GM21576 (cell line): ENCODE results near the gene ACBD4.
"Not testable (repeated sequence)": the region's sequence is repeated elsewhere in the genome, so short reads cannot be mapped to it uniquely, and the experiment has no call there.

Experiments
- ATAC-seq: cut with Tn5 transposase; IDR thresholded peaks from one replicate; pipeline ENCODE4 v1.9.1; 2021; ENCODE audit warnings: mild to moderate bottlenecking, moderate library complexity; ENCODE audit not compliant: unreplicated experiment

The ACBD4 gene

GRCh38 chr17:45117848-45118646, 17.4 kb upstream of the ACBD4 start:
- no peak for ATAC-seq

GRCh38 chr17:45118691-45119090, 16.8 kb upstream of the ACBD4 start:
- ATAC-seq: no peak

GRCh38 chr17:45119964-45120363, 15.5 kb upstream of the ACBD4 start:
- no peak for ATAC-seq

DNA sequence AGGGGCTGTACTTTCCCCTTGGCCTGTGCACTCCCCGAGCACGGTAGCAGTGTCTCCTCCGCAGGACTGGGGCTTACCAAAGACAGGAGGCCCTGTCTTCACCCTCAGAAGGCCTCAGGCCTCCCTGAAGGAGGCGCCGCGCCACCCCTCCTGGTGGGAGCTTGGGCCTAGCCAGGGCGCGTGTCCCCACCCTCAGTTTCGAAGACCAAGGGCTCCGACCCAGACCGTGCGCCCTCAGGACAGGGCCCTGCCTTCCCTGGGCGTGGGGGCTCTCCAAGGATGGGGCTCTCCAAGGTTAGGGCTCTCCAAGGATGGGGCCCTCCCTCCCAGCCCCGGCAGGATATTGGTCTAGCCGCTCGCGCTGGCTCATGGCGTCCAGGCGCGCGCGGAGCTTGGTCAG, 14.9 kb upstream of the ACBD4 start:
- ATAC-seq: no peak

DNA sequence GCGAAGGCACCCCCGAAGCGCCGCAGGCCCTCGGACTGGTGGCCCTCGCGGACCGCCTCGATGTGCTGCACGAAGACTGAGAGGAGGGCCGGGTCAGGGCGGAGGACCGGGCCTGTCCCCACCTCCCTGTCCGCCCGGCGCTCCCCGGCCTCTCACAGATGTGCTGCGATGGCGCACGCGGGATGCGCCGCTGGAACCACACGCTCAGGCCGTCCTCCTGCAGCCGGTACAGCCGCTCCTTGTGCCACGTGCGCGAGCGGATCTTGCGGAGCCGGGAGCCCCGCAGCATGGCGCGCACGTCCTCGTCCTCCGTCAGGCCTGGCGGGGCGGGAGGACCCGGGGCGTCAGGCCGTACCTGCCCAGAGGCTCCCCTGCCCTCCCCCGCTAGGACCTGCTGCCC, 14.4 kb upstream of the ACBD4 start:
- no peak for ATAC-seq

DNA sequence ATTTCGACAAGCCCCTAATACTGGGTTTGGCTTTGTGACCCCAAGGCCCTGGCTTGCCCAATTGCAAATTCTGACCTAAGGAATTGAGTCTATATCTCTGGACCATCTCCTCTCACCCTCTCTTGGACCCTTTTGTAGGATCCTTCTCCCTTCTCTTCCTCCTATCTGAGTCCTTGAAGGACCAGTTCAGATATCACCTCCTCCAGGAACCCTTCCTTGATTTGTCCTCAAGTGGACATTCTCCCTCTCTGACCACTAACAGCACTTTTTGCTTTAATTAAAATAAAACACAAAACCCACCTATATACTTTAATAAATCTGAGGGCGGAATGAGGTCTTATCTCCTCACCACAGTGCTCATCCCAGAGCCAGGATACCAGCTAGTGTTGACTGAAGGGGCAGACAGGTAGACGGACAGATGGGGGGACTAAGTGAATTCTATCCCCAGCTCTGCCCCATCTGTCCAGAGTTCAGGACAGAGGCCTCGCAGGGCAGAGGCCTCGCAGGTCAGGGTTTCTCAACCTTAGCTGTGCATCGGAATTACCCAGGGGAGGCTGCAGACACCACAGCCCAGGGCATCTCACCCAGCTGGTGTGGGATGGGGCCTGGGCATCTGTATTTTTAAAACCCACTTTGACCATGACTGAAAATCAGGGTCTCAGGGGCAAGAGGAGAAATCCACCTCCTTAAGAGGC, 12.3 kb upstream of the ACBD4 start:
- ATAC-seq: no peak

DNA sequence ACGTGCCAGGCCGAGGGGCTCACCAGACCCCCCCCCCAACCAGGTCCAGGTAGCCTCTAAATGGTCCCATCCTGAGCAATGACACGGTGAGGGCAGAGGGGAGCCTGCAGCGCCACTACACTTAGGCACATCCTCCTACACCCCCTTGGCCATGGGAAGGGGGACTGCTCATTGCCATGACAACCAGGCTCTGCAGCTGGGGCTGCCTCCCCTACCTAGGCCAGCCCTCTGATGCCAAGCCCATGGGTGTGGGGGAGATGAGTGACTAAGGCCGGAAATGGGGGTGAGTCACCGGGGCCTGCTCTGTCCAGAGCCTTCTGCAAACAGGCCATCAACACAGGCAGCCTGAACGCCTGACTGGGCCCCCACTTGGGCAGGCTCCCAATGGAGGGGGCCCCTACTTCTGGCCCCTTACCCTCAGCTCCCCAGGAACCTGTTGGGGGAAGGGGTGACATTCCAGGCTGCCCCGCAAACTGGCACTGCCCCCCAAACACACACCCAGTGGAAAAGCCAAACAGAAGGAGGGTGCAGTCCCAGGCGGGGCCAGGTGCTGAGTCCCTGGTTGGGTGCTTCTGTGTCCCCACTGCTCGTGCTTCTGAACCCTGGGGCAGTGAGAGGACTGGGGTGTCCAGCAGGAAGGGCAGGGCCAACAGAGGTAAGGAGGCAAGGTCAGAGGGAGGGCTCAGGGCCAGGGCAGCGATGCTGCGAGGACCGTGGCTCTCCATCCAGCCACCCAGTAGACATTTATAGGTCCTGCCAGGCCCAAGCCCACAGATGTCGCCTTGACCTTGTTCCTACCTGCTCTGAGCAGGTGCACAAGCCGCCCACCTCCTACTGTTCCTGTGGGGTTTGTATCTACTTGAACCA, 11.3 kb upstream of the ACBD4 start:
- ATAC-seq: no peak

DNA sequence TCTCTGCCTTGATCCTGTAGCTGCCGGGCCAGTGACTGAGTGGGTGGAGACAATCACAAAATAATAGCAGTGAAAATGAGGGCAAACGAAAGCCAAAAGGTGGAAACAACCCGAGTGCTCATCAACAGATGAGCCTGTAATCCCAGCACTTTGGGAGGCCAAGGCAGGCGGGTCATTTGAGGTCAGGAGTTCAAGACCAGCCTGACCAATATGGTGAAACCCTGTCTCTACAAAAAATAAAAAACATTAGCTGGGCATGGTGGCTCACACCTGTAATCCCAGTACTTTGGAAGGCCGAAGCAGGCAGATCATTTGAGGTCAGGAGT, 10.7 kb upstream of the ACBD4 start:
- ATAC-seq: not testable (repeated sequence)

GRCh38 chr17:45125509-45125908, 10.0 kb upstream of the ACBD4 start:
- no peak for ATAC-seq

DNA sequence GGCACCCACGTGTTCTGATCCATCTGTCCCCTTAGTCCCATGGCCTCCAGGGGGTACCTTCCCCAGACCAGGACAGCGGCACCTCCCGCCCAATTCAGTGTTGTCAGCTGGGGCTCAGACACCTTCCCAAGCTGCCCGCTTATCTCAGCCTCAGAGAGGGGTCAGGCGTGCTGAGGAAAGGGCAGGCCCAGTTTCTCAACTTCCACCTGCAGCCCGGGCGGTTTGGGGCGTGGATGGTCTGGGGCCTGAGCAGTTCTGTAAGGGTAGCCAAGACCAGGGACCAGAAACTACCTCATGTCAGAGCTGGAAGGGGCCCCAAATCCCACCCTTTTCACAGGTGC, 8.3 kb upstream of the ACBD4 start:
- ATAC-seq: no peak

DNA sequence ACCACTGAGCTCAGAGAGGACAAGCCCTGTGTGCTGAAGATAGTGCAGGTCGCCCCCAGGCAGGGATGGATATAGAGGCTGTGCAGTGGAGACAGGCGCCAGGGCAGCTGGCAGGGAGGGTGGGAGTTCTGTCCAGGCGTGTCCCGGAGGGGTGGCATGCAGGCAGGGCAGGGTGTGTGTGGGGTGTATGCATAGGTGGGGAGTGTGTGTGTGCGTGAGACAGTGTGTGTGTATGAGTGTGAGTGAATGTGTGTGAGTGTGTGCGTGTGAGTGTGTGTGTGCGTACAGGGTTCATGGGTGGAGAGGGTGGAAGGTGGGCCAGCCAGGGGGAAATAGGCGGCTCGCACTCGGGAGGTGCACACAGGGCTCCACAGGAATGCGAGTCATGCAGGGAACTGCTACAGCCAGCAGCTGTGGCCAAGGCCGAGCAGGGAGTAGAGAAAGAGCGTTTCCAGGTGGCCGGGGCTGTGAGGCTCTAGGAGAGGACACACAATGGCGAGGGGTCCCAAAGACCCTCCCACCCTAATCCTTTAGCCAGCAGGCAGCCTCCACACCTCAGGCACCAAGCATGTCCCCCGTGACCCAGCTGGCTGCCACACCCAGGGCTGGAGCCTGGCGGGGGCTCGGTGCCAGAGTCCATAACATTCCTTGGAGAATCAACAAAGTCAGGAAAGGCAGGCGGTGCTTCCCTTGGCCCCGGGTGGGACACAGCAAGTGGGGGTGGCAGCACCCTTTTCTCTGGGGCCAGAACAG, 7.8 kb upstream of the ACBD4 start:
- no peak for ATAC-seq

DNA sequence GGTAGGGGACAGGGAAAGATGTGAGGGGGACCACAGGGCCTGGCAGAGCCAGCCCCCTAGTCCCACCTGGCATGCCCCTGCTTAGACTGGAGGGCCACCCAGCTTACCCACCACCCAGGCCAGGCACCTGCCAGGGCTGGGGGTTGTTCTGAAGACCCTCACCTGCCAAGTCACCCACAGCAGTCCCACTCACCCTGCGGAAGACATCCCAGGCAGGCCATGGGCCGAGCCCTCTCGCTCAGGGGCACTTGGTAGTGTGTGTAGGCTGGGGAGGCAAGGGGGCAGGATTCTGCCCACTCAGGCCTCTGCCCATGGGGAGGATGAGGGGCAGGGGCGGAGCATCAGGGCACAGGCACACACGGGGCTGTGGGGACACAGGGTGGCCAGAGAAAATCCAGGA, 7.2 kb upstream of the ACBD4 start:
- ATAC-seq: no peak

- no peak for ATAC-seq
These were observed 6.5 kb upstream of the ACBD4 start for GRCh38 chr17:45128989-45129388.

DNA sequence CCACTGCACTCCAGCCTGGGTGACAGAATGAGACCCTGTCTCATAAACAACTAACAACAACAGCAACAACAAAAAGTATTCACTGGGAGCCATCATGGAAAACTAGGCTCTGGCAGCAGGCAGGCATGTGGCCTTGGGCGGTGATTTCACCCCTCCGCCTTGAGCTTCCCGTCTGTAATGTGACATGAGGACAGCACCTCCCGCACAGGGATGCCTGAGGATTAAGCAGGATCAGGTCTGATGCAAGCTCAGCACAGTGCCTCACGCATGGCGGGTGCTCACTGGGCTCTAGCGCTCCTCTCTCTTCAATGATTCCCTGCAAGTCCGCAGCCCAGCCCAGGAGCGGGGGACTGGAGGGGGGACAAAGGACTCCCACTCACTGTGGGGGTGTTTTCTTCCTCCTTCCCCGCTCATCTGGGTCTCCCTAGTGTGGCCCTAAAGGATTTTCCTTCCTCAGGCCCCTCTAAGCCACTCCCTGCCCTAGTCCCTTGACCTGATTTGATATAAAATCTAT, 6.0 kb upstream of the ACBD4 start:
- ATAC-seq: no peak

GRCh38 chr17:45129940-45130680, 5.4 kb upstream of the ACBD4 start:
- ATAC-seq: no peak

DNA sequence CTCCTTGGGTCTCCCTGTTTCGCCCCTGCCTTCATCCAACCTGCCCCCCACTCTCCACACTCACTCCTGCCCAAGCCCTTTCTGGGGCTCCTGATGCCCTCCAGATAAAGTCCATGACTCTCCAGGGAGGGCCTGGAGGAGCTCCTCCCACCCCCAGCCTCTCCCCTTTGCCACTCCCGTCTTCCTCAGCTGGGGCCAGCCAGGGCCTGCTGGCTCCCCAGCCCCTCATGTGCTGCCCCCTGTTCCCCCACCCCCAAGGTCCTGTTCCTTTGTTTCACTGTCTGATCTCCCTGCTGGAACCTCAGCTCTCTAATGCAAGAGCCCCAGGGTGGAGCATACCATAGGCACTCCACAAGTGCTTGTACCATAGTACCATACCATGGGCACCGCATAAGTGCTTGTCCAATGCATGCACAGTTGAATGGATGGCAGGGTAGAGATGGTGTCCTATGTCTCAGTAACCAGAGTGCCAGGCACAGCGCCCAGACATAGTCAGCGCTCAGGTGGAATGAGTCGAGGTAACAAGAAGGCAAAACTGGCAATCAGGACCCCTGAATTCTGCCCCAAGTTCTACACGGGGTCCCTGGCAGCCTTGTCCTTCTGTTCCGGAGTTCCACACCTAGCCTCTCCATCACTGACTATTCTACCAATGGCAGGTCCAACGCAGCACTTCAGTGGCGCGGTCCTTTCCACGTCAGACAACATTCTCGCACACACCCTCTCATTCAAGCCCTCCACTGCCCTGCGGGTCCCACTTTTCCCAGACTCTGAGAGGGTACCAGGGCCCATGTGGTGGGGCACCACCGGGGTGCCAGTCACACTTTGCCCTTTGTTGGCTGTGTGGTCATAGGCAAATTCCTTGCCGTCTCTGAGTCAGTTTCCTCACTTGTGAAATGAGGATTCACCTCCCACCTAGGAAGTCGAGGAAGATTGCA, 4.5 kb upstream of the ACBD4 start:
- ATAC-seq: no peak

DNA sequence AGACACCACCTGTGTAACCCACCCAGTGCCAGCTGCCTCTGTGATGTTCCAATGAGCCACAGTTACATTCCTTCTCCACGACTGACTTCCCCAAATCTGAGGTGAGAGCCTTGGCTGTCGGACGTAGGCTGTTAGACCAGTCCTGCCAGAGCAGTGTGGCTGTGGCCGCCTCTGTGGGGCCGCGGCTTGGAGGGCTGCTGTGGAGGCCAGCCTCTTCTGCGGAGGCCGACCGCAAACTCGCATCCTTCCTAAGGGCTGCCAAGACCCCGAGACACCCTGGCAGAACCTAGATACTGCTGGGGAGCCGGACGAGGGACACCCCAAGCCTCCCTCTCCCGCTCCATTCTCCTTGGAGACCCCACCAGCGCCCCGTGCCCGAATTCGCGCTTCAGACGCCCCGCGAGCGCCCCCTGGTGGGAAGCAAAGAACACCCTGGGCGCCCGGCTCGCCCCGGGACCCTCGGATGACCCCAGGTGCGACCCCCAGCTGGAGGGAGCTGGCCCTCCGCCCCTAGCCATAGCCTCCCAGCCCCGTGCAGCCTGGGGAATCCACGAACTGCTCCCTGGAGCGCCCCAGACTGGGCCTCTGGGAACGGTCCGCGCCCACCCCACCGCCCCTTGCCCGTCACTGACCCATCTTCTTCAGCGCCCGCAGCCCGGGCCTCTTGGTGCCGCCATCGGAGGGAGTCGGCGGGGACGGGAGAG, 3.7 kb upstream of the ACBD4 start:
- ATAC-seq: no peak

GRCh38 chr17:45132320-45132571, 3.2 kb upstream of the ACBD4 start, which contains the start of gene PLCD3:
PLCD3 (minus strand) TSS chr17:45132515; CDS start chr17:45132410, 105 bp downstream.
- ATAC-seq: no peak
